Measurements from ENCODE around the gene EMX2.
A peak's percentile ranks its signal among the peaks of the same experiment; 100 is the strongest.

The EMX2 gene

DNA sequence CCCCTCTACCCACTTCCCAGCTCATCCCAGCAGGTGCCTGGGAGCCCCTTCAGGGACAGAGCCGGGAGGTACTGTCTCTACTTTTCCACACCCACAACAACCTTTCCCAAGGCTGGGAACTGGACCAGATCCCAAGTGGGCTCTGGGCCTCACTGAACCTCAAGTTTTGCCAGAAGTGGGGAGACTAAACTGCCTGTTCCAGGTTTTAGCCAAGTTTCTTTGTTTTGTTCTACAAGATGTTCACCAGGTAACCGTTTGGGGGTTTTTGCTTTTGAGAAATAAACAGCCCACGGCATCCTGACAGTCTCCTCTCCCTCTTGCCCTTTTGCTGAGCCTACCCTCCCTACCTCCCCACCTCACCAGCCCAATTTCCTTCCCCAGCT, 10.6 kb upstream of the EMX2 start:
- no peak for DNase-seq

DNA sequence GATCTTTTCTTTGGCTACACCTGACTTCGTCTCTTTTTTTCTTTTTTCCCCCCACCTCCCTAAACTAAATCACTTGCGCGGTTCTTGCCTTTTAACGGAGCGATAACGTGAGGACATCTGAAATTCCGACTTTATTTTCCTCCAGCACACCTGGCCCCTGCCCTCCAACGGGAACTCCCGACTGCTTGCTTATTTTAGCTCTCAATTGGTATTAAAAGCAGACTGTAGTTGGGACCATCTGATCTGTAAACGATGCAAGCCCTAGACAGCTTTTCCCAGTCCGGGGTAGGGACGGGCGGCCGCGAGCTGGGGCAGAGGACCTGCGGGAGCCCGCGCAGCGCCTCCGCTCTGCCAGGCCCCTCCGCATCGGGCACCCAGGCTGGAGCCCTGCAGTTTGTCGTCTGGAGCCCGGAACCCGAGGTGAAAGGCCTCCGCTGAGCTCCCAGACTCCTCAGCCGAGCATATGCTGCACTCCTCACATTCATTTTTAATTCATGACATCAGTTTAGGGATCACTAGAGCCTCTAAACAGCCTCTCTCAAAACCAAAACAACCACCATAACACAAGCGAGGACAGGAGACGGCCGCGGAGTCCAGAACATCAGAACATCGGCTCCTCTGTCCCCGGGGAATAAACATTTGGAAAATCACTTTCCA, 10.0 kb upstream of the EMX2 start:
- no peak for DNase-seq

DNA sequence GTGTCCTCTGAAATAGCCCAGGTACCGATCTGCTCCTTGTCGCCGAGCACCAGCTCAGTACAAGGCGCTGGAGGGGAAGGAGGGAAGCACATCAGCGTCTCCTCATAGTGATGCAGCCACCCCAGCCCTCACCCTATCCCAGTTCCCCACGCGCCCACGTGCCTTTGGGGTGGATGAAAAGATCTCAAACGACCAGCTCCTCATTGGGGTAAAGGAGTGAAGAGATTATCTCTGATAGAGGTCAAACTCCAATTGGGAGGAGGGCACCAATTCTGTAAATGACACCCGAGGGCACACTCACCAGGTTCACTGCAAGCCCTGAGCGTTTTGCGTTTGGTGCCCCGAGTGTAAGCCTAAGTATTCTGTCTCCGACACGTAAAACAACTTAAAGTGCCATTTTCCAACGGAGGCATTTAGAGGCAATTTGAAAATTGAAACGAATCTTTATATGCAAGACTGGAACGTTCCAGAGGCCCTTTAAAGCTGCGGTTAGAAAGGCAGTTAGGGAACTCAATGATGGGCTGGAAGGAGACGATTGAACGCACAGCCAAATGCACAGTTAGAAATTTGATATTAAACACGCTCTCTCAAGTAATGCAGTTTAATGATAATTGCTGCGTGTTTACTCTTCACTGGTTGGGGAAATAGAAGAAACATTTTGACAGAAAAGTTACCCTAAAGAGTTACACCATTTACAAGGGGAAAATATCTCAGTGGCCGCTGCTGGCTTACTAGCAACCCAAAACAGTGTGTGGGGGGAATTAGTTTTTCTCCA, 8.9 kb upstream of the EMX2 start:
- DNase-seq, result no peak

DNA sequence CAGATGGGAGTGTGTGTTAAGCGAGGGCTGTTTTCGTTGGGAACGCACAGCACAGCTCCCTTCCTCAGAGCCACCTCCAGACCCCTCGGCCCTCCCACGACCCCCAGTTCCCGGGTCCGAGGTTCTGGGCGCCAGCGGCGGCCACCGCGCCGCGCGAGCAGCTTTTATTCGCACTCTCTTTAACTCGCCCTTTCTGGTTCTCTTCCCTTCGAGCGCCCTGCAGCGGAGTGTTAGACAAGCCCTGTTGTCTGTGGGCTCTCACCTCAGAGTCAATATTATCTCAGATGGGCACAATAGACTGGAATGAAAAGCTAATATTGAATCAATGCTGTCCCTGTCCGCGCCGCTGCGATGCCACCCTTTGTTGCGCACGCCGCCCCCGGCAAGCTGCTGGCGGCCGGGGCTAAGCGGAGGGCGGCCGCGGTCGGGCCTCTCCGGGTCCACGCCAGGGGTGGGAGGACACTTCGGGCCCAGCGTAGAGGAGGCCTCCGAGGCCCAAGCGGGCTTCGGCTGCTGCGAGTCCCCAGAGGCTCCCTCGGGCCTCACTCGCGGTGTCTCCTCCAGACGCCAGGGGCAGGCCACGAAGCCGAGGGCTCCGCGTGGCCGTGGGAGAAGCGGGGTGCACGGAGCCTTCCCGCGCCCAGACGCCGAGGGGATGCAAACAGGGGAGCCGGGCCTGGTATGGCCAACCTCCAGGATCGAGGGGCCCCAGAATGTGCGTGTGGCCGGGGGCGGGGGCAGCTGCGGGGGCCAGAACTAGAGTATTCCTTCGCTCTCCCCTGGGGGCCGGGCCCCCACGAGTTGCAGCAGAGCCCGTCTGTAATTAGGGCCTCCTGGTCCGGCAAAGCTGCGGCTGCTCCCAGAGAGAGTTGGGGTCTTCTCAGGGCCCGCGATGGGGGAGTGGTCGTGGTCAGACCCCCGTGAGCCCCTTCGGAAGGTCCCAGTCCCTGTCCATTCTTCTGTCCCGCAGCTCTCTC, 7.9 kb upstream of the EMX2 start:
- DNase-seq, result no peak

DNA sequence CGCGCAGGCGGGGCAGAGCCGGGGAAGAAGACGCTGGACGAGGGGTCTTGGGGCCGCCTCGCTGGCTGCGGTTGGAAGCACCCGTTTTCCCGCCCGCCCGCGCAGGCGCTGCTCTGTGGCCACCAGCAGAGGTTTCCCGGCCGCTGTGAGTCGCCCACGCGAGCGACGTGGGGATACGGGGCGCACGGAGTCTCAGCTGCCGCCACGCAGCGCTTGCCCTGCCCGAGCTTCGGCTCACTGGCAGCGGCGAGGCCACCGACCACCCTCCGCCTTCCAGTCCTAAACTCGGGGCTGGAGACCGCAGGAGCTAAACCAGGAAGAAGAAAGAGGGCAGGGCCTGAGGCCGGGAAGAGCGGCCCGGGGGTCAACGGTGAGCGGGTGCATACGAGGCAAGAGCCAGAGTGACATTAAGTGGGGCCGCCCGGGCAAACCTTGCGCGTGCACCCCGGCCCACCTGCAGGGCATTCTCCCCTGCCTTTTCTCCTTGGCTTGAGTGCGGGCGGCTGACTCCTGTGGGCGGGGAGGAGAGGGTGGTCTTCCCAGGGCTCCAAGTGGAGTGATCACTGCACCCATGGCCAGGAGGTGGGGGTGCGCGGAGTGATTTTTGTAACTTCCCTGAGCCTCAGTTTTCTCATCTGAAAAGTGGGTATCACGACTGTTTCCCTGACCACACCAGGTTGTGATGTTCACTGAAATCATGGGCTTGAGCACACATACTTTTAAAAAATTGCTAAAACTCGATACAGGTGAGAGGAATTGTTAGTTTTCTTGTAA, 7.1 kb upstream of the EMX2 start:
- DNase-seq, result no peak

DNA sequence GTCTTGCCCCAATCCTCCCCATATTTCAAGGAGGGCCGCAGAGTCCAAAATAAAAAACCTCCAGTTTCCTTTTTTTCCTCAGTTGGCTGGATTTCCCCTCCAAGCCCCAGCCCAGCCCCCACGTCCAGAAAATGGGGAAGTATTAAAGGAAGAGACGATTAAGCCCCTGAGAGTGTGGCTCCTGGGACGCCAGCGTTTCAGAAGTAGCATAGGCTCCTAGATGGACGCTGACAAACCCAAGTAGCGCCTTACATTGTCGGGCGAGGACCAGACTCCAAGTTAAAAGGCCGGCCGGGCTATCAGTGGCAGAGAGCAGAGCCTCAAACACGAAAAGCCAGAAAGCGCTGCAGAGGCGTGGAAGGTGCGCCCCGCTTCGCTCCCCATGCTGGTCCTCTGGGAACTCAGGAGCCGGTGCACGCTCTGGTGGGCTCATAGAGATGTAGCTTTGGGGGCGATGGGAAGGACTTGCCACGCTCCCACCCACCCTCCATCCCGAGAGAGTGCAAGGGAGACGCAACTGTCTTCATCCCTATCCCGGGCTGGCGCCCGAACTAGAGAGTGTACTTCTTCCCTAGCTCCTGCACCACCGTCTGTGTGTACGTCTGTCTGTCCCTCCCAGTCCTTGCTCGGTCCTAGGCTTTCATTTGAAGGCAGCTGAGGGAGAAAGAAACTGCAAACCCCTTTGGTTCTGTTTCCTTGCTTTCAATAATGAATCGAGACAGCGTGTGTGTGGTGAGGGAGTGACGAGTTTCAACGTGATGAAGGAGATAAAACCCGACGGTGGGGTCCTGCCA, 6.3 kb upstream of the EMX2 start:
- no peak for DNase-seq

DNA sequence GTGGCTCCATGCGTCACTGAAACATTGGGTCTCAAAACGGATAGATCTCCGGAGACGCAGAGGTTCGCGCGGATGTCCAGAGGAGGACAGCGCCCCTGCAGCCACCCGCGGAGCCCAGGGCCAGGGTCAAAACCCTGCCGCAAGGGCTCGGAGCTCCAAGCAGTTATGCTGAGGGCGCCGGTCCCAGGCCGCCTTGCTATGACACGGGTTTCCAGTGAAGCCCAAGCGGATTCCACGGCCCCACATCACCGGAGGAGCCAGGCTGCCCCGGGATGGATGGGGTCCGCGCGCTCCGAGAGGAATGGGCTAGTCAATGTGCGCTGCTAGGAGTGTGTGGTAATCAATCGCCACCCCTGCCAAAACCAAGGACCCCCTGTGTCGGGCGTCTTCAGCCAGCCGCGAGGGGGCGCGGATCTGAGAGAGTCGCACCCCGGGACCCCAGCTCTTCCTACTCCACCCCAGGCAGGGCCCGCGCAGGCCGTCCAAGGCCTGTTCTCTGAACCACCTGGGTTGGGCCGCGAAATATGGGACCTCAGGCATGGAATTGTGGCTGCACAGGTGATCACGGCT, 5.6 kb upstream of the EMX2 start:
- no peak for DNase-seq

DNA sequence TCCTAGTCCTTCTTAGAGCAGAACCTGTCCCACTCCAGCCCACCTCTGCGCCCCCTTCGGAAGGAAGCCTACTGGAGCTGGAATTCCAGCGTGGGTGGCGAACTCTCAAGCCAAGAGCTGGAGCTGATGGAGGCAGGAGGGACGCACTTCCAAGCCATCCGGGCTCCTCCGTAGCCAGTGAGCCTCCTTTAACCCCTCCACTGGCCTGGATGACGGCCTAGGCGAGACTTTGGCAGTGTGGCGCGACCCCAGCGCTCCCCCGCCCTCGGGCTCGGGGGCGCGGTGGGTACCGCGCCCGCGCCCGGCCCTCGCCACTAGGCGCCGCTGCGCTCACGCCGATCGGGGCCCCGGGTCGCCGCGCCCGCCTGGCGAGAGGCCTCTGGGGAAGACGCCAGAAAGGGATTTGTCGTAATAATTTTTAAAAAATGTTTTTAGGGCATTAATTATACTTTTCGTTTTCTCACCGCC, 5.1 kb upstream of the EMX2 start:
- DNase-seq, result peak; percentile 58

DNA sequence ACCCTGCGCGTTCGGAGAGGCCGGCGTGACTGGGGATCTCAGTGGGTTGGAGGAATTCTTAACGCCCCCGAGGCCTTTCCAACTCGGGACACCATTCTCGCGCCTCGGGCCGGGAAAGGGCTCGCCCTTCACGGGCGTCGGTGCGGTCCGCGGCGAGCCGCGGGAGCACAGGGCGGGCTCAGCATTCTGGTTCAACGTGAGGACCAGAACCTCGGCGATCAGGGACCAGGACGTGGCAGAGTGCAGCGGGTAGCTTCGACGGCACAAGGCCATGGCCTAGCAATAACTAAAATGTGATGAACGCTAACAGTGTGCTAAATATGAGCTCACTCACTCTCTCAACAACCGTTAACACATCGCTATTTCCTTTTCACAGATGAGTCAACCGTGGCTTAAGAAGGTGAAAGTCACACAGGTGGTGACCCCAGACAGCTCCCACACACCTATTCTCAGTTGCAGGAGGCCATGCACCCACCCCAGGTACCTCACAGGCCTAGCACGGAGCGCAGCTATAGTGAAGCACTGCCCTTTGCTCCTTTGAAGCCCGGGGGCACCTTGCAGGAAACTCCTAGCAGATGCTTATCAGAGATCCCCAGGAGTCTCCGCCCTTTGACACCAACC, 4.5 kb upstream of the EMX2 start:
- DNase-seq, result no peak

DNA sequence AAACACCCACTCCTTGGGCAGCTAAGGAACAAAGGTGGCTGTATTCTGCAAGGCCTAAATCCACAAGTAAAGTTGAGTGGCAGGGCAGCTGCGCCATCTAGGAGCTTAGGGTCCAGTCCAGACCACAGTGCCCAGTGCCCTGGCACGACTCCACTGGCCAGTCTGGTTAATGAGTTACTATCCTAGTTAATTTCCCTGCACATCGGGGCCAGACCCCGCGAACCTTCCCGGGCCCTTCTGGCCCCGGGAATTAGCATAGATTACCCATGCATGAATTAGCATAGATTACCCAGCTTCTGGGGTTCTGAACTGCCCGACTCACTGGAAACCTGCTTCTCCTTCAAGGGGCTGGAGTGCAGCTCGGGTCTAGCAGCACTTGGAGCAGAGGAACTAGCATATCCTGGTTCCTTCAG, 3.2 kb upstream of the EMX2 start:
- no peak for DNase-seq

DNA sequence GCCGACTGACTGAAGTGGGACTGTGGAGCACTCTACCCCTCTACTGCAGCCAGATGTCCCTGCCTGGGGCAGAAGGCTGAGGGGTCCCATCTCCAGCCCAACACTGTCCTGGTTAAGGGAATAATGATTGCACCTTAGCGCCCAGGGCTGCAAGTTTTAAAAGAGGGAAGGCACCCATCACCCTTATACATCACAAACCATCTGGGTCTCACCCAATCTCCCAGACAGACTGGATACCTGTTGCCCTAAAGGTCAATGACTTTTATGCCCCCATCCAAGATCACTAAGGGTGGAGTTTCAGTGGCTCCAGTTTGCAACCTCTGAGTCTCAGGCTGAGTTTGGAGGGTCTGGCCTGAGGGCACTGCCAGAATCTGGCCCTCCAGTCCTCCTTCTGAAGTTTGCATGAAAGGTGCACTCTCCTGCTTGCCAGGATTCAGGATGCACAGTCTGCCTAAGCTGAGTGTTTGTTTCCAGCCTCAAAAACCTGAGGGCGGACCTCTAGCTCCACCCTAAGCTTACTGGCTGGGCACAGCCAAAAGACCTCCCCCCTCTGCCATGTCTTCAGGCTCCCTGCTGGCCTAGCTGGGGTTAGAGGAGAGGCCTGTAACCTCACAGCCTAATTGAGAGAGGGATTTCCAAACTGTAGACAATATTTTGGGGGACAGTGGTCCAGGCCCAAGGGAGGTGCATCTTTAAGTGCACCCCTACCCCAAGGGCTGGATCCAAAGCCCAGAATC, 2.5 kb upstream of the EMX2 start:
- no peak for DNase-seq

DNA sequence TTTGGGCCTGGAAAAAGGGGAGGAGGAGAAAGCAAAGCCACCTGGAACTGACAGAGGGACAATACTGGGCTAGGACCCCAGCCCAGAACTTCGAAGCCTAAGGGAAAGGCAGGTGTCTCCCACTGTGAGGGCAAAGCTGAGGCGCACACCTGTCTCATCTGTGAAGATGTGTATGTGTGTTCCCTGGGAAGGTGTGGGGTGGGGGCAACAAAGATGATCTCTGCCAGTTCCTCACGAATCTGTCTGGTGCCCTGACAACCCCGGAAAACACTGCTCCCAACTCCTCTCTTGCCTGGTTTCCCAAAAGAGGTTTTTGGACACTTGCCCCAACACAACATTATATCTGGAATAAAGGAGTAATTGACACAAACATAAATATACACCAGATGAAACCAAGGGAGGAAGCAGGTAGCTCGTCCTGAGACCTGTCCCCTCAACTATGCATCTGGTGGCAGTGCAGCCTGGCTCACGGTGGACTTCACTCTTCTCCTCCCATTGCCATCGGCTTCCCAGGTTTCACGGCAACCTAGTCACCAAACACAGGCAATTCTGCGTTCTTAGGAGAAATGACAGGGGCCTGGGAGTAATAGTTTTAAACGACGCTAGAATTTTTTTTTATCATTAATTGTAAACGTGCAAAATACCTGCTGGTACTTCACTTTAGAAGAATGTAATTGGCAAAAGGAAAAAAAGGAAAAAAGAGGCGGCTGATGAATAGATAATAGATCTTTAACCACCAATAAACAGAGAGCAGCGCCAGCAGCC, 1.7 kb upstream of the EMX2 start:
- DNase-seq, result no peak

DNA sequence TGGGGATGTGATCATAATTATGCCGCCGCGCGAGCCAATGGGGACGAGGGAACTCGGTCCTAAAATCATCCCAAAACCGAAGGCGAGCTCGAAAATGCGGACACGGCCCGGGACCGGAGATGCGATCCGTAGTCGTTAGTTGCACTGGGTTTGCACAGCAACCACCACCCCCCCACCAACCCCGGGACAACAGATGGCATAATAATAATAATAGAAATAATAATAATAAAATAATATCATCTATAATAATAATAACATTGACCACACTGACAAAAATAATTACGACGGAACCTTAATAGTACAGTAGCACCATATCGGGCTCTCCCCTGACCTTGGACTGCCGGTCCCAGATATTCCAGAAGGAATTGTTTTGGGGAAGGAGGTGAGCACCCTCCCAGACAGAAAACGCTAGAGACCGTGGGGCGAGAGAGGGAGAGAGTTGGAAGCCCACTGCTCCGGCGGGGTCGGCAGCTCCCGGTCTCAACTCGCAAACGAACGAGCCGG, 1.1 kb upstream of the EMX2 start:
- peak; percentile 90 for DNase-seq

DNA sequence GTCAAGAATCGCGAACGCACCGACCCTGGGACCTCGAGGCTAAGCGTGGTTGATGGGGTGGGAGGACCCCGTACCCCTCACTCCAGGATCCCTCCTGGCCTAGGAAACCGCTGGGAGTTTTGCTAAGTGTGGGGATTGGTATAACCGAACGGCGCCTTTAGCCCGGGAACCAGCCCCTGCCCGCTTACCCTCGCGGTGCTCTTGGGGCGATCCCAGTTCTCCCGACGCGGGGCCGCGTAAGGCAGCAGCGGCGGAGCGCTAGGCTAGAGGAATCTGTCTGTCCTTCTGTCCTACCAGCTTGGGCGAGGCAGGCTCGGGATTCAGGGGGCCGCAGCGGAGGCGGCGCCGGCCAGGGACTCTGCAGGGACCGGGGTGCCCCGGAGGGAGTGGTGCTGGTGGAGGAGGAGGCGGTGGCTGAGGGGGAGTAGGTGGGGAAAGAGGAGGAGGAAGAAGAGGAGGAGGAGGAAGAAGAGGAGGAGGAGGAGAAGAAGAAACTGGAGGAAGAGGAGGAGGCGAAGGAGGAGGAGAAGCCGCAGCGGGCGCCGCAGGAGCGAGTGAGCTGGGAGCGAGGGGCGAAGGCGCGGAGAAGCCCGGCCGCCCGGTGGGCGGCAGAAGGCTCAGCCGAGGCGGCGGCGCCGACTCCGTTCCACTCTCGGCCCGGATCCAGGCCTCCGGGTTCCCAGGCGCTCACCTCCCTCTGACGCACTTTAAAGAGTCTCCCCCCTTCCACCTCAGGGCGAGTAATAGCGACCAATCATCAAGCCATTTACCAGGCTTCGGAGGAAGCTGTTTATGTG, 439 bp upstream of the EMX2 start:
- peak; percentile 97 for DNase-seq

DNA sequence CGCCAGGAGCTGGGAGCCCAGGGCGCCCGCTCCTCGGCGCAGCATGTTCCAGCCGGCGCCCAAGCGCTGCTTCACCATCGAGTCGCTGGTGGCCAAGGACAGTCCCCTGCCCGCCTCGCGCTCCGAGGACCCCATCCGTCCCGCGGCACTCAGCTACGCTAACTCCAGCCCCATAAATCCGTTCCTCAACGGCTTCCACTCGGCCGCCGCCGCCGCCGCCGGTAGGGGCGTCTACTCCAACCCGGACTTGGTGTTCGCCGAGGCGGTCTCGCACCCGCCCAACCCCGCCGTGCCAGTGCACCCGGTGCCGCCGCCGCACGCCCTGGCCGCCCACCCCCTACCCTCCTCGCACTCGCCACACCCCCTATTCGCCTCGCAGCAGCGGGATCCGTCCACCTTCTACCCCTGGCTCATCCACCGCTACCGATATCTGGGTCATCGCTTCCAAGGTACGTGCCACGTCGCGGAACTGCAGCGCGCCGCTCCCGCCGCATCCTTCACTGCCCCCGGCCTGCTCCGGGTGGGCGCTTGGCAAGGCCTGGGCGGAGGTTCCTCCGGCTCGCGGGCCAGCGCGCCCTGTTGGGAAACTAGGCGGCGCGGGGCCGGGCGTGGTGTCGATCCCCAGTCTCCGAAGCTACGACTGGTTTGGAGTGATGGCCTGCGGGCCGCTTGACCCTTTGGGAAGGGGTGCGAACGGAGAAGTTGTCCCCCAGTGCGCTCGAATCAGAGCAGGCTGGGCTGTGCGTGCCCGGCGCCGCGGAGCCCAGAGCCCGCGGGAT, 868 bp downstream of the EMX2 start:
- DNase-seq, result peak; percentile 71

DNA sequence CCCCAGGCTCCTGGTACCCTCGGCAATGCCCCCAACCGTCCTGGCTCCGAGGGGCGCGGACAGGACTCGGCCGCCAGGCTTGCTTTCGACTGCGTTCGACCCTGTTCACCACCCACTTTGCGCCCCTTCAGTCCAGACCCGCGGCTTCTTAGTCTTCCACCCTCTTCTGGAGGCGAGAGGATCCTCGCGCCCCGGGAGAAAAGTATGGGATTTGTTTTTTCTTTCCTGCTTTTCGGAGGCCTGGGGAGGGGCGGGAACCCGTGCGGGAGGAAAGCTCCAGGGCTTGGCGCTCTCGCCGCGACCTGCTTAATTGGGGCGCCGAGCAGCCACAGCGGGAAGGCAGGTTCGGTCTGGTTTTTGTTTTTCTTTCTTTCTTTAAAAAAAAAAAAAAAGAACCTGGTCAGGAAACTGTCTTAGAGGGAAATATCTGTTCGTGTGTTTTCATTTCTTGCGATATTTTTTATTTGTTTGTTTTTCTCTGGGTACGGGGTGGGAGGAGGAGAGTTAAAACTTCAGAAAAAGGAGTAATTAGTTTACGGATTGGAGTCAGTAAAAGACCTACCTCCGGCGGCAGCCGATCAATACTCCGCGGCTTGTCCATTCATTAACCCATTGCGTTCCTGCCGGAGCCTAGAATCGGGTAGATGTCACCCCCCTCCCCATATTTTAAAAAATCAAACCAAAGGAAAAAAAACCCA, 1.6 kb downstream of the EMX2 start:
- DNase-seq, result peak; percentile 56

Data from fibroblast of skin of scalp (primary cell).